HepG2 (cell line): ENCODE measurements around the gene FGGY. TPM values are rescaled to one million over a fixed set of nuclear protein-coding genes. Genes with fewer than 3 reads are reported as not detected.

Source experiments
- ARID2 ChIP-seq: sonication (generic); formaldehyde crosslinking; IDR thresholded peaks from 2 replicates; pipeline ENCODE4 v1.8.1; 2022; ENCODE audit warnings: mild to moderate bottlenecking, missing genetic modification reagents, borderline replicate concordance
- ATF4 ChIP-seq, 2 experiments: fragments of 450-650 bp in 1 of 2; sonication (generic) in 1 of 2; formaldehyde crosslinking; IDR thresholded peaks; 2 replicates each; pipeline versions ENCODE4 v1.5.0 to v1.8.0; 2020 to 2022; ENCODE audit warnings: mild to moderate bottlenecking in 1 of 2, missing genetic modification reagents in 1 of 2
- CREM ChIP-seq, 2 experiments: sonication (generic) in 1 of 2; formaldehyde crosslinking in 1 of 2; IDR thresholded peaks; 2 replicates each; pipeline versions ENCODE4 v1.4.0 to v1.6.1; 2016 to 2020; ENCODE audit warnings: antibody characterized with exemption in 1 of 2, mild to moderate bottlenecking in 1 of 2, missing genetic modification reagents in 1 of 2
- FOXP1 ChIP-seq, 2 experiments: fragments of 450-650 bp in 1 of 2; IDR thresholded peaks; 2 replicates each; pipeline ENCODE4 v1.6.1; 2017 to 2018; ENCODE audit warnings: antibody characterized with exemption in 1 of 2
- GFI1 ChIP-seq: sonication (generic); formaldehyde crosslinking; IDR thresholded peaks from 2 replicates; pipeline ENCODE4 v1.5.0; 2020; ENCODE audit warnings: missing genetic modification reagents, mild to moderate bottlenecking, borderline replicate concordance
- HMG20A ChIP-seq: IDR thresholded peaks from 2 replicates; pipeline ENCODE4 v1.6.1; 2016; ENCODE audit warnings: borderline replicate concordance
- KDM1A ChIP-seq: IDR thresholded peaks from 2 replicates; pipeline ENCODE4 v1.6.1; 2016; ENCODE audit warnings: missing compliant biosample characterization
- MEIS2 ChIP-seq: sonication (generic); formaldehyde crosslinking; IDR thresholded peaks from 2 replicates; pipeline ENCODE4 v1.9.0; 2021; ENCODE audit warnings: mild to moderate bottlenecking, missing genetic modification reagents
- MYC ChIP-seq: sonication (generic); formaldehyde crosslinking; IDR thresholded peaks from 2 replicates; pipeline ENCODE4 v1.9.0; 2021; ENCODE audit warnings: missing genetic modification reagents, borderline replicate concordance
- PBX2 ChIP-seq: IDR thresholded peaks from 2 replicates; pipeline ENCODE4 v1.6.1; 2016; ENCODE audit warnings: control low read depth
- SMARCC2 ChIP-seq: fragments of 450-650 bp; IDR thresholded peaks from 2 replicates; pipeline ENCODE4 v1.6.1; 2017; ENCODE audit warnings: antibody characterized with exemption, mild to moderate bottlenecking
- SMYD3 ChIP-seq: sonication (generic); formaldehyde crosslinking; IDR thresholded peaks from 2 replicates; pipeline ENCODE4 v1.8.1; 2023; ENCODE audit warnings: mild to moderate bottlenecking, missing genetic modification reagents
- TCF7 ChIP-seq: sonication (generic); IDR thresholded peaks from 2 replicates; pipeline ENCODE4 v1.6.1; 2016; ENCODE audit warnings: antibody characterized with exemption, low read depth
- ZNF3 ChIP-seq: IDR thresholded peaks from 2 replicates; pipeline ENCODE4 v1.7.0; 2017; ENCODE audit warnings: inconsistent platforms
- ZNF747 ChIP-seq: sonication (generic); formaldehyde crosslinking; IDR thresholded peaks from 2 replicates; pipeline ENCODE4 v1.8.1; 2023; ENCODE audit warnings: missing genetic modification reagents, mild to moderate bottlenecking, borderline replicate concordance
- polyA plus RNA-seq, 8 experiments: library from polyadenylated mRNA; depleted of rRNA in 3 of 8; stranded (reverse) in 7 of 8; unstranded in 1 of 8; fragments of >200 nt; fragmentation: Illumina TruSeq in 4 of 8; extraction: Trizol in 4 of 8; gene quantifications; 2 replicates each; pipeline versions ENCODE4 v1.2.1 to v1.2.3, GENCODE V29; 2011 to 2016; ENCODE audit warnings: low read depth in 4 of 8, missing spikeins in 1 of 8, mixed read lengths in 1 of 8; ENCODE audit not compliant: insufficient read depth in 1 of 8
- total RNA-seq, 5 experiments: library from RNA; depleted of rRNA; stranded (reverse); fragments of >200 nt; fragmentation: Illumina TruSeq; extraction: Trizol; gene quantifications; 2 replicates each; pipeline ENCODE4 v1.2.3, GENCODE V29; 2016; ENCODE audit warnings: low read depth in 1 of 5
- TF ChIP-seq, protein P1 (sequence below): sonication (generic); formaldehyde crosslinking; IDR thresholded peaks from 2 replicates; pipeline ENCODE4 v1.4.0; 2020; ENCODE audit warnings: missing genetic modification reagents
- TF ChIP-seq, protein P2 (sequence below): sonication (generic); formaldehyde crosslinking; IDR thresholded peaks from 2 replicates; pipeline ENCODE4 v1.4.0; 2020; ENCODE audit warnings: mild to moderate bottlenecking, missing genetic modification reagents
- TF ChIP-seq, protein P3 (sequence below): sonication (generic); formaldehyde crosslinking; IDR thresholded peaks from 2 replicates; pipeline ENCODE4 v1.5.1; 2020; ENCODE audit warnings: mild to moderate bottlenecking, missing genetic modification reagents, moderate library complexity
- TF ChIP-seq, protein P4 (sequence below): sonication (generic); formaldehyde crosslinking; IDR thresholded peaks from 2 replicates; pipeline ENCODE4 v1.8.0; 2022; ENCODE audit warnings: mild to moderate bottlenecking, missing genetic modification reagents, moderate library complexity

Gene FGGY
- total and polyA plus RNA-seq, 2 of the 13 experiments (the other 11 are each of a cell fraction or from before 2014, with no cell fraction given), result 15.7 to 27.5 TPM

DNA sequence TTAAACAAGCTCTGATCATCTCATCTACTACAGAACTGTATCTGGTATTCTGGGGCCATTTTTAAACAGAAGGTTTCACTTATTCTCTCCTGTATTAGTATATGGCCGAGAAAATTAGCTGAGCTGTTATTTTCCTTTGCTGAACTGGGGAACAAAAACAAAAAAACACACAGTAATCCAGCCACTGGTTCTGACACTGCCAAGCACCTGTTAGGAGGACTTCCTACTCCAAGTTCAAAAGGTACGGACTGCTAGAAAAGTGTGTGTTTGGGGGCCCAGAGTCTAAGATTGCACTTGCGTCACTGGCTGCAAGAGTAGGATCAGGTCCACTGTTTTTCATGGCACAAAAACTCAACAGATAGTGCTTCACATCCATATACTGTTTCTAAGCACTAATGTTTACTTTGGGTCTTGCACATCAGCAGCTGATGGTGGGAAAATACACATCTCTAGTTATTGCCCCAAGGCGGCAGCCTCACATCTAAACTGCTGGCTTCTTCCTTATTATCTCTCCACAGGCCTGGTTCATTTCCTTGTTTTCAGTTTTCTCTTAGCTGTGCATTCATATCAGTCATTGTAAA lies 226.1 kb downstream of the FGGY start (continued):
- TF ChIP-seq PBX2 (CRISPR knock-in tag) (no peak), CREM (IDR thresholded peaks at IDR 0.05) (peak; percentile 65), CREM (CRISPR knock-in tag; IDR thresholded peaks at IDR 0.05) (no peak), ZNF3 (CRISPR knock-in tag) (no peak), HMG20A (CRISPR knock-in tag) (peak; percentile 90), KDM1A (CRISPR knock-in tag) (peak; percentile 34; the same call in 1 of the 2 replicates), SMARCC2 (no peak), MEIS2 (CRISPR knock-in tag) (no peak), TCF7 (peak; percentile 72), MYC (no peak), ATF4 (CRISPR knock-in tag; IDR thresholded peaks at IDR 0.05) (no peak; a peak in 1 of 4 replicates), GFI1 (CRISPR knock-in tag) (0 out of 2 replicates have a peak, but pooled peaks have one; percentile 42), ARID2 (CRISPR knock-in tag) (no peak), FOXP1 (IDR thresholded peaks at IDR 0.05) (no peak), FOXP1 (CRISPR knock-in tag; IDR thresholded peaks at IDR 0.05) (peak; percentile 81), SMYD3 (CRISPR knock-in tag) (no peak), ZNF747 (CRISPR knock-in tag) (no peak)
- TF ChIP-seq, protein P1, sequence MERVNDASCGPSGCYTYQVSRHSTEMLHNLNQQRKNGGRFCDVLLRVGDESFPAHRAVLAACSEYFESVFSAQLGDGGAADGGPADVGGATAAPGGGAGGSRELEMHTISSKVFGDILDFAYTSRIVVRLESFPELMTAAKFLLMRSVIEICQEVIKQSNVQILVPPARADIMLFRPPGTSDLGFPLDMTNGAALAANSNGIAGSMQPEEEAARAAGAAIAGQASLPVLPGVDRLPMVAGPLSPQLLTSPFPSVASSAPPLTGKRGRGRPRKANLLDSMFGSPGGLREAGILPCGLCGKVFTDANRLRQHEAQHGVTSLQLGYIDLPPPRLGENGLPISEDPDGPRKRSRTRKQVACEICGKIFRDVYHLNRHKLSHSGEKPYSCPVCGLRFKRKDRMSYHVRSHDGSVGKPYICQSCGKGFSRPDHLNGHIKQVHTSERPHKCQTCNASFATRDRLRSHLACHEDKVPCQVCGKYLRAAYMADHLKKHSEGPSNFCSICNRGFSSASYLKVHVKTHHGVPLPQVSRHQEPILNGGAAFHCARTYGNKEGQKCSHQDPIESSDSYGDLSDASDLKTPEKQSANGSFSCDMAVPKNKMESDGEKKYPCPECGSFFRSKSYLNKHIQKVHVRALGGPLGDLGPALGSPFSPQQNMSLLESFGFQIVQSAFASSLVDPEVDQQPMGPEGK (CRISPR knock-in tag), result peak; percentile 71
- TF ChIP-seq, protein P2, sequence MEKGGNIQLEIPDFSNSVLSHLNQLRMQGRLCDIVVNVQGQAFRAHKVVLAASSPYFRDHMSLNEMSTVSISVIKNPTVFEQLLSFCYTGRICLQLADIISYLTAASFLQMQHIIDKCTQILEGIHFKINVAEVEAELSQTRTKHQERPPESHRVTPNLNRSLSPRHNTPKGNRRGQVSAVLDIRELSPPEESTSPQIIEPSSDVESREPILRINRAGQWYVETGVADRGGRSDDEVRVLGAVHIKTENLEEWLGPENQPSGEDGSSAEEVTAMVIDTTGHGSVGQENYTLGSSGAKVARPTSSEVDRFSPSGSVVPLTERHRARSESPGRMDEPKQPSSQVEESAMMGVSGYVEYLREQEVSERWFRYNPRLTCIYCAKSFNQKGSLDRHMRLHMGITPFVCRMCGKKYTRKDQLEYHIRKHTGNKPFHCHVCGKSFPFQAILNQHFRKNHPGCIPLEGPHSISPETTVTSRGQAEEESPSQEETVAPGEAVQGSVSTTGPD, result no peak
- TF ChIP-seq, protein P3, sequence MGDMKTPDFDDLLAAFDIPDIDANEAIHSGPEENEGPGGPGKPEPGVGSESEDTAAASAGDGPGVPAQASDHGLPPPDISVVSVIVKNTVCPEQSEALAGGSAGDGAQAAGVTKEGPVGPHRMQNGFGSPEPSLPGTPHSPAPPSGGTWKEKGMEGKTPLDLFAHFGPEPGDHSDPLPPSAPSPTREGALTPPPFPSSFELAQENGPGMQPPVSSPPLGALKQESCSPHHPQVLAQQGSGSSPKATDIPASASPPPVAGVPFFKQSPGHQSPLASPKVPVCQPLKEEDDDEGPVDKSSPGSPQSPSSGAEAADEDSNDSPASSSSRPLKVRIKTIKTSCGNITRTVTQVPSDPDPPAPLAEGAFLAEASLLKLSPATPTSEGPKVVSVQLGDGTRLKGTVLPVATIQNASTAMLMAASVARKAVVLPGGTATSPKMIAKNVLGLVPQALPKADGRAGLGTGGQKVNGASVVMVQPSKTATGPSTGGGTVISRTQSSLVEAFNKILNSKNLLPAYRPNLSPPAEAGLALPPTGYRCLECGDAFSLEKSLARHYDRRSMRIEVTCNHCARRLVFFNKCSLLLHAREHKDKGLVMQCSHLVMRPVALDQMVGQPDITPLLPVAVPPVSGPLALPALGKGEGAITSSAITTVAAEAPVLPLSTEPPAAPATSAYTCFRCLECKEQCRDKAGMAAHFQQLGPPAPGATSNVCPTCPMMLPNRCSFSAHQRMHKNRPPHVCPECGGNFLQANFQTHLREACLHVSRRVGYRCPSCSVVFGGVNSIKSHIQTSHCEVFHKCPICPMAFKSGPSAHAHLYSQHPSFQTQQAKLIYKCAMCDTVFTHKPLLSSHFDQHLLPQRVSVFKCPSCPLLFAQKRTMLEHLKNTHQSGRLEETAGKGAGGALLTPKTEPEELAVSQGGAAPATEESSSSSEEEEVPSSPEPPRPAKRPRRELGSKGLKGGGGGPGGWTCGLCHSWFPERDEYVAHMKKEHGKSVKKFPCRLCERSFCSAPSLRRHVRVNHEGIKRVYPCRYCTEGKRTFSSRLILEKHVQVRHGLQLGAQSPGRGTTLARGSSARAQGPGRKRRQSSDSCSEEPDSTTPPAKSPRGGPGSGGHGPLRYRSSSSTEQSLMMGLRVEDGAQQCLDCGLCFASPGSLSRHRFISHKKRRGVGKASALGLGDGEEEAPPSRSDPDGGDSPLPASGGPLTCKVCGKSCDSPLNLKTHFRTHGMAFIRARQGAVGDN (CRISPR knock-in tag), result no peak
- TF ChIP-seq, protein P4, sequence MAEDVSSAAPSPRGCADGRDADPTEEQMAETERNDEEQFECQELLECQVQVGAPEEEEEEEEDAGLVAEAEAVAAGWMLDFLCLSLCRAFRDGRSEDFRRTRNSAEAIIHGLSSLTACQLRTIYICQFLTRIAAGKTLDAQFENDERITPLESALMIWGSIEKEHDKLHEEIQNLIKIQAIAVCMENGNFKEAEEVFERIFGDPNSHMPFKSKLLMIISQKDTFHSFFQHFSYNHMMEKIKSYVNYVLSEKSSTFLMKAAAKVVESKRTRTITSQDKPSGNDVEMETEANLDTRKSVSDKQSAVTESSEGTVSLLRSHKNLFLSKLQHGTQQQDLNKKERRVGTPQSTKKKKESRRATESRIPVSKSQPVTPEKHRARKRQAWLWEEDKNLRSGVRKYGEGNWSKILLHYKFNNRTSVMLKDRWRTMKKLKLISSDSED (CRISPR knock-in tag), result no peak
